ENCODE results near the gene C6orf89. TPM values are rescaled to one million over a fixed set of nuclear protein-coding genes. Genes with fewer than 3 reads are reported as not detected.

Gene C6orf89
- total RNA-seq, 2 experiments from 2014 or later = 24.7 to 29.8 TPM

GRCh38 chr6:36967301-36967700 lies 81.5 kb downstream of the C6orf89 start:
- no peak for ATAC-seq
- Mint-ChIP-seq H3K9me3 (no peaks in the 10 kb centered on the region), H3K4me3 (no peak overlapping the region), H3K27ac (no peak overlapping the region), H3K36me3 (ENCODE audit: low read depth) (peaks cover 24% of the 10 kb centered on the region), H3K4me1 (ENCODE audit: low read depth) (peaks cover 25% of the 10 kb centered on the region), H3K27me3 (no peaks in the 10 kb centered on the region)
- TF ChIP-seq CTCF (IDR thresholded peaks at IDR 0.05) = no peak
- ChIA-PET POLR2A (interaction anchor here (0.6 to 1.1 kb wide), 3 partner anchors 9 to 17 kb away, joined by 3 read pairs; no protein-coding TSS in a partner anchor), CTCF (interaction anchor here (1.4 kb wide), 1 partner anchor 11 kb away, joined by 4 read pairs; no protein-coding TSS in a partner anchor)
- intact Hi-C loops (cut with micrococcal nuclease) = no loop called here
- no peak for DNase-seq

GRCh38 chr6:36967757-36968156 lies 82.0 kb downstream of the C6orf89 start:
- Mint-ChIP-seq H3K4me3 (no peak overlapping the region), H3K9me3 (no peaks in the 10 kb centered on the region), H3K4me1 (ENCODE audit: low read depth) (peaks cover 23% of the 10 kb centered on the region), H3K27me3 (no peaks in the 10 kb centered on the region), H3K36me3 (ENCODE audit: low read depth) (peaks cover 26% of the 10 kb centered on the region), H3K27ac (no peak overlapping the region)
- CTCF ChIA-PET = no interaction called here
- no peak for TF ChIP-seq CTCF (IDR thresholded peaks at IDR 0.05)
- intact Hi-C loops (cut with micrococcal nuclease) = no loop called here
- no peak for ATAC-seq
- POLR2A ChIA-PET = interaction anchor here (0.6 to 1.1 kb wide), 2 partner anchors 8 to 17 kb away, joined by 3 read pairs; no protein-coding TSS in a partner anchor
- DNase-seq = no peak

GRCh38 chr6:36968266-36968977 lies 82.7 kb downstream of the C6orf89 start:
- no peak overlapping the region for H3K27ac Mint-ChIP-seq
- no peak for ATAC-seq
- H3K36me3 Mint-ChIP-seq (ENCODE audit: low read depth) = peaks cover 26% of the 10 kb centered on the region
- POLR2A ChIA-PET = interaction anchor here (1.1 kb wide), 1 partner anchor 16 kb away, joined by 3 read pairs; no protein-coding TSS in a partner anchor
- H3K27me3 Mint-ChIP-seq = no peaks in the 10 kb centered on the region
- no peak for DNase-seq
- no peaks in the 10 kb centered on the region for H3K9me3 Mint-ChIP-seq
- intact Hi-C loops (cut with micrococcal nuclease) = no loop called here
- H3K4me3 Mint-ChIP-seq = no peak overlapping the region
- no peak for TF ChIP-seq CTCF (IDR thresholded peaks at IDR 0.05)
- H3K4me1 Mint-ChIP-seq (ENCODE audit: low read depth) = peaks cover 16% of the 10 kb centered on the region
- CTCF ChIA-PET = interaction anchor here (1.1 kb wide), 1 partner anchor 11 kb away, joined by 3 read pairs; no protein-coding TSS in a partner anchor

GRCh38 chr6:36969240-36969691 lies 83.5 kb downstream of the C6orf89 start:
- intact Hi-C loops (cut with micrococcal nuclease) = no loop called here
- Mint-ChIP-seq H3K27me3 (no peaks in the 10 kb centered on the region), H3K4me1 (ENCODE audit: low read depth) (peaks cover 9% of the 10 kb centered on the region), H3K27ac (no peak overlapping the region), H3K36me3 (ENCODE audit: low read depth) (peaks cover 31% of the 10 kb centered on the region), H3K4me3 (no peak overlapping the region), H3K9me3 (no peaks in the 10 kb centered on the region)
- ChIA-PET CTCF (interaction anchor here (1.1 kb wide), 1 partner anchor 10 kb away, joined by 3 read pairs; no protein-coding TSS in a partner anchor), POLR2A (no interaction called here)
- TF ChIP-seq CTCF (IDR thresholded peaks at IDR 0.05) = no peak
- DNase-seq (no peak), ATAC-seq (no peak)

All from activated CD8-positive, alpha-beta T cell treated with anti-CD3 and anti-CD28 coated beads for 36 hours (primary cell).